Measurements from ENCODE around the gene MYEOV. TPM values are rescaled to one million over a fixed set of nuclear protein-coding genes. Genes with fewer than 3 reads are reported as not detected.

Gene MYEOV
- total RNA-seq, 3 donors from 2014 or later (not counting 1 experiment from before 2014, with no cell fraction given), result 1.1 to 1.2 TPM; not detected in 1

GRCh38 chr11:69344570-69345145, 50.7 kb downstream of the MYEOV start:
- Mint-ChIP-seq H3K36me3 (no peaks in the 10 kb centered on the region), H3K4me1 (peaks cover 0 to 3% of the 10 kb centered on the region in 2 donors), H3K4me3 (no peak overlapping the region), H3K9me3 (no peaks in the 10 kb centered on the region), H3K27ac (no peak overlapping the region), H3K27me3 (ENCODE audit: low read depth in 2 of 2) (peaks cover 10 to 13% of the 10 kb centered on the region in 2 donors)
- Histone ChIP-seq H3K27ac (ENCODE audit: low read length) (no peak overlapping the region), H3K4me3 (ENCODE audit: low read length) (no peak overlapping the region), H3K9me3 (ENCODE audit: control insufficient read depth, insufficient read depth, low read length) (peaks cover 8% of the 10 kb centered on the region), H3K36me3 (ENCODE audit: control insufficient read depth, insufficient read depth, low read length) (no peaks in the 10 kb centered on the region), H3K4me1 (ENCODE audit: control insufficient read depth, insufficient read depth, low read length) (no peaks in the 10 kb centered on the region), H3K27me3 (ENCODE audit: control insufficient read depth, insufficient read depth, low read length) (no peaks in the 10 kb centered on the region)
- no peak for TF ChIP-seq CTCF (IDR thresholded peaks at IDR 0.05)
- no peak for ATAC-seq
- no peak for DNase-seq
- WGBS (ENCODE audit: insufficient coverage), result 91% methylated on average over 4 of the region's 7 CpGs
- intact Hi-C loops (cut with micrococcal nuclease), result no loop called here

Other genes with a start within 250 kb of the MYEOV start
- 10 to 100 TPM; 14.9 to 18.3 (median 18.2) TPM for gene TPCN2, start 245.2 kb upstream of the MYEOV start, total RNA-seq
- under 1 TPM; 0.23 to 0.42 (median 0.40) TPM for gene SMIM38, start 138.2 kb upstream of the MYEOV start, total RNA-seq
- not detected for gene LINC01488, start 187.5 kb downstream of the MYEOV start, total RNA-seq

All from natural killer cell (primary cell).